ENCODE measurements around the gene CENPH.
"Not testable (repeated sequence)": the region's sequence is repeated elsewhere in the genome, so short reads cannot be mapped to it uniquely, and the experiment has no call there.

The CENPH gene

GRCh38 chr5:69206528-69207190 is 17.3 kb downstream of the CENPH start:
- DNase-seq (ENCODE audit: low read depth in 3 of 3, low spot score in 1 of 3) = no peak

- no peak for DNase-seq (ENCODE audit: low read depth in 3 of 3, low spot score in 1 of 3)
Measured at GRCh38 chr5:69209602-69210001, 20.2 kb downstream of the CENPH start.

DNA sequence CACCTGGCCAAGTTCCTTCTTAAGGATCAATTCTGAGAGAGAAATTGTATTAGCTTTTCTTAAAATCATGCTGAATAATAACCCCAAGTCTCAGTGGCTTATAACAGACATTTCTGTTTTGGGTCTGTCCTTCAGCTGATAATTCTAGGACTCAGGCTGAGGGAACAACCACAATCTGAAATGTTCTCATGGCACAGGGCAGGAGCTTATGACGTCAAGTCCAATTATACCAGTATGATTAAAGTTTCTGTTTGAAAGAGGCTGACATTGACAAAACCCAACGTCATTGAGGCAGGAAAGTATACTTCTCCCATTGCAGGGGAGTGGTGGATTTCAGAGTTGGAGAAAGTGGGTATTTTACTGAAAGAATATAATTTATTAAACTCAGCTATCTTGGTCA is 21.8 kb downstream of the CENPH start:
- no peak for DNase-seq (ENCODE audit: low read depth in 3 of 3, low spot score in 1 of 3)

- no peak for DNase-seq (ENCODE audit: low read depth in 3 of 3, low spot score in 1 of 3)
Measured at GRCh38 chr5:69212022-69212421, 22.6 kb downstream of the CENPH start.

DNA sequence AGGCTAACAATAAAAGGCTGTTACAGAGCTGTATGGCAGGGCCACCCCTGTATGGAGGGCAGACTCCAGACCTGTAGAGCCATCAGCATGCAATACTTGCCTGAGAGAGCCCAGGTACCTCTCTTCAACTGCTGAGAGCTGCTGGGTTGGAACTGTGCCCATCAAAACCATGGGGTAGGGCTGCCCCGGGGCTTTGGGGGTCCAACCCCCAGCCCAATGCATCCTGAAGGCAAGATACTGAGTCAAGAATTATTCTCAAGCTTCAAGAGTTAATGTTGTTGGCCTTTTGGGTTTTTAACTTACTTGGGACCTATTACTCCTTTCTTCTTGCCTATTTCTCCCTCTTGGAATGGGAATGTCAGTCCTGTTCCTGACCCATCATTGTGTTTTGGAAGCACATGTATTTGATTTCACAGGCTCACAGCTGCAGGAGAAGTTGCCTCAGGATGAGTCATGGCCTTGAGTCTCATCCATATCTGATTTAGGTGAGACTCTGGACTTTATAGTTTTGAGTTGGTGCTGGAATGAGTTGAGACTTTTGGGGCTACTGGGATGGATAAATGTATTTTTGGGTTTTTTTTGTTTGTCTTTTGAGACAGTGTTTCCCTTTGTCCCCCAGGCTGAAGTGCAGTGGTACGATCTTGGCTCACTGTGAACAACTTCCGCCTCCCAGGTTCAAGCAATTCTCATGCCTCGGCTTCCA is 24.3 kb downstream of the CENPH start:
- no peak for DNase-seq (ENCODE audit: low read depth in 3 of 3, low spot score in 1 of 3)

GRCh38 chr5:69217151-69217511 is 27.7 kb downstream of the CENPH start:
- no peak for DNase-seq (ENCODE audit: low read depth in 3 of 3, low spot score in 1 of 3)

- peak; percentile 82 to 93 (median 88) for DNase-seq (ENCODE audit: low read depth in 3 of 3, low spot score in 1 of 3)
Measured at GRCh38 chr5:69217548-69218526, 28.5 kb downstream of the CENPH start.

DNA sequence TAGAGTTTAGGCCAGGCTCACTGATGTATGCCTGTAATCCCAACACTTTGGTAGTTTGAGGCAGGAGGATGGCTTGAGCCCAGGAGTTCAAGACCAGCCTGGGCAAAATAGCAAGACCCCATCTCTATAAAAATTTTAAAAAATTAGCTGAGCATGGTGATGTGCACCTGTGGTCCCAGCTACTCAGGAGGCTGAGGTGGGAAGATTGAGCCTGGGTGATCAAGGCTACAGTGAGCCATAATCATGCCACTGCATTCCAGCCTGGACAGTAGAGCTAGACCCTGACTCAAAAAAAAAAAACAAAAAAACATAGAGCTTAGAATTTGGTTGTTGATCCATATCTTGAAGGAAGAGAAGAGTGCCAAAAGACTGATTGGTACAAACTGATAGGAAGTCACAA is 30.6 kb downstream of the CENPH start:
- DNase-seq (ENCODE audit: low read depth in 3 of 3, low spot score in 1 of 3) = no peak

GRCh38 chr5:69220371-69220770 is 31.0 kb downstream of the CENPH start:
- not testable (repeated sequence) for DNase-seq (ENCODE audit: low read depth in 3 of 3, low spot score in 1 of 3)

GRCh38 chr5:69220833-69221232 is 31.4 kb downstream of the CENPH start:
- DNase-seq (ENCODE audit: low read depth in 3 of 3, low spot score in 1 of 3) = not testable (repeated sequence)

DNA sequence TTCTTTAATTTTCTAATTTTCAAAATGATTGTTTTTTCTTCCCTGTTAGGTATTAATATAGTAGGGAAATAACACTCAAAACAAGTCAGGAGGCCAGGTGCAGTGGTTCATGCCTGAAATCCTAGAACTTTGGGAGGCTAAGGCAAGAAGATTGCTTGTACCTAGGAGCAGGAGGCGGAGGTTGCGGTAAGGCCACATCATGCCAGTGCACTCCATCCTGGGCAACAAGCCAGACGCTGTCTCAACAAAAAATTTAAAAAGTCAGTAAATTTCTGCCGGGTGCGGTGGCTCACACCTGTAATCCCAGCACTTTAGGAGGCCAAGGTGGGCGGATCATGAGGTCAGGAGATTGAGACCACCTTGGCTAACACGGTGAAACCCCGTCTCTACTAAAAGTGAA is 35.1 kb downstream of the CENPH start:
- DNase-seq (ENCODE audit: low read depth in 3 of 3, low spot score in 1 of 3) = no peak

DNA sequence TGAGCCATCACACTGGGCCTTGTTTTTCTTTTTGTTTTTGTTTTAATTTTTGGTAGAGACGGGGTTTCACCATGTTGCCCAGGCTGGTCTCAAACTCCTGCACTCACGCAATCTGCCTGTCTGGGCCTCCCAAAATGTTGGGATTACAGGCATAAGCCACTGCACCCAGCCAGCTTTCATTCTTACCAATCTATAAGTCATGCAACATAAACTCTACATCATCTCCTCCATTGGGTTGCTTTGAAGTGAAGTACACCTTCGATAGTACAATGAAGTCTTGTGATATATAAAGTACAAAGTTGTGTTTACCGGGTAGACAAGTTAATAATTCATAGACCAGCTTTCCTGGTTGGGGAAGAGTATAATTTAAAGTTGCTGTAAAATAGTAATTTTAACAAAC is 36.5 kb downstream of the CENPH start:
- DNase-seq (ENCODE audit: low read depth in 3 of 3, low spot score in 1 of 3) = no peak

- DNase-seq (ENCODE audit: low read depth in 3 of 3, low spot score in 1 of 3) = no peak
Measured at GRCh38 chr5:69230181-69230580, 40.8 kb downstream of the CENPH start.

DNA sequence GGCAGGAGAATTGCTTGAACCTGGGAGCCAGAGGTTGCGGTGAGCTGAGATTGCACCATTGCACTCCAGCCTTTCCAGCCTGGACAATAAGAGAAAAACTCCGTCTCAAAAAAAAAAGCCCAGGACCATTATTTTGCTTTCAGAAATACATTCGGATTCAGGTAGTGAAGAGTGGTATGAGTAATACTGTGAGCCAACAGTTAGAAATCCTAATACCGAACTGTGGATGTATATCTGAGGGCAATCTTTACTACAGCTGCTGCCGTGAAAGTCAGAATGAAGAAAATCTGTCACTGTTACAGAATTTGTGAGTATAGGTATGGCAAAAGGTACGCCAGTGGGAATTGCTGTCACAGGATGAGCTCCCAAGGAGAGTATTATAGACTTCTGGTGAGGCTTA is 41.9 kb downstream of the CENPH start:
- no peak for DNase-seq (ENCODE audit: low read depth in 3 of 3, low spot score in 1 of 3)

- no peak for DNase-seq (ENCODE audit: low read depth in 3 of 3, low spot score in 1 of 3)
Measured at GRCh38 chr5:69231851-69232250, 42.5 kb downstream of the CENPH start.

- DNase-seq (ENCODE audit: low read depth in 3 of 3, low spot score in 1 of 3) = peak; percentile 70 to 81 (median 77)
Measured at GRCh38 chr5:69234457-69235268, 45.3 kb downstream of the CENPH start, which contains the start of gene CDK7. TSS of gene CDK7 (plus strand) at chr5:69234886. CDS start at chr5:69234976, 90 bp downstream.

DNA sequence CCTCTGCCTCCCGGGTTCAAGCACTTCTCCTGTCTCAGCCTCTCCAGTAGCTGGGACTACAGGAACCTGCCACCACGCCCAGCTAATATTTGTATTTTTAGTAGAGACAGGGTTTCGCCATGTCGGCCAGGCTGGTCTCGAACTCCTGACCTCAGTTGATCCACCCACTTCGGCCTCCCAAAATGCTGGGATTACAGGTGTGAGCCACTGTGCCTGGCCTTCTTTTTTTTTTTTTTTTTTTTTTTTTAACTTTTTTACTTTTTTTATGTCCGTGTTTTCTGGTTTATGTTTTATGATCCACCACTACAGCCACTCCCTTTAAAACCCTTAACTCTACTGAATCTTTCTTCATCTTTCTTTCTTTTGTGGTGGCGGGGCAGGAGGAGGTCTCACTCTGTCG is 47.4 kb downstream of the CENPH start:
- DNase-seq (ENCODE audit: low read depth in 3 of 3, low spot score in 1 of 3) = not testable (repeated sequence)

- no peak for DNase-seq (ENCODE audit: low read depth in 3 of 3, low spot score in 1 of 3)
Measured at GRCh38 chr5:69237877-69238276, 48.5 kb downstream of the CENPH start.

GRCh38 chr5:69238760-69239251 is 49.4 kb downstream of the CENPH start:
- DNase-seq (ENCODE audit: low read depth in 3 of 3, low spot score in 1 of 3) = no peak

DNA sequence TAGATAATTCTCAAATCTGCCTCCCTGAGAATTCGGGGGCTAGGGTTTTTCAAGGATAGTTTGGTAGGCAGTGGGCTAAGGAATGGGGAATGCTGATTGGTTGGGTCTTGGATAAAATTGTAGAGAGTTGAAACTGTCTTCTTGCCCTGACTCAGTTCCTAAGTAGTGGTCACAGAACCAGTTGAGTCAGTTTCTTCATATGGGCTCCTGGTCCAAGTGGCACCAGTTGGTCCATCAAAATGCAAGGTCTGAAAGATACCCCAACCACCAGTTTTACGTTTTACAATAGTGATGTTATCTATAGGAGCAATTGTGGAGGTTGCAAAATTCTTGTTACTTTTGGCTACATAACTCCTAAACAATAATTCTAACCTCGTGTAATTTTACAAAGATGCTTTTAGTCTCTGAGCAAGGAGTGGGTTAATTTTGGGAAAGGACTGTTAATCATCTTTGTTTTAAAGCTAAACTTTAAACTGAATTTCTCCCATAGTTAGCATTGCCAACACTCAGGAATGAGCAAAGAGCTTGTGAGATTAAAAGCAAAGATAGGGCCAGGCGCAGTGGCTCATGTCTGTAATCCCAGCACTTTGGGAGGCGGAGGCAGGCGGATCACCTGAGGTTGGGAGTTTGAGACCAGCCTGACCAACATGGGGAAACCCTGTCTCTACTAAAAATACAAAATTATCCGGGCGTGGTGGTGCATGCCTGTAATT is 53.0 kb downstream of the CENPH start:
- no peak for DNase-seq (ENCODE audit: low read depth in 3 of 3, low spot score in 1 of 3)

Data from stimulated activated CD4-positive, alpha-beta T cell treated with anti-CD3 and anti-CD28 coated beads, TNF-alpha, amount 100 ng/mL, for 1 hour (primary cell).